Adrenal gland (tissue), 5 donors: Measurements from ENCODE around the gene QPCT.

Experiments
- POLR2A ChIP-seq, 2 donors: fragments of 450-650 bp; IDR thresholded peaks; one replicate each; pipeline ENCODE4 v1.6.1; 2017; ENCODE audit warnings: antibody characterized with exemption in 2 of 2, mild to moderate bottlenecking in 2 of 2, moderate library complexity in 1 of 2
- TF ChIP-seq, protein P1 (sequence below), 6 experiments: fragments of 450-650 bp in 4 of 6; fragments of 200-600 bp in 2 of 6; sonication (generic) in 1 of 6; IDR thresholded peaks; 1 replicate in 5 of 6; 2 replicates in 1 of 6; pipeline versions ENCODE4 v1.5.1 to v1.8.0; 2016 to 2021; ENCODE audit warnings: antibody characterized with exemption in 6 of 6, mild to moderate bottlenecking in 2 of 6, moderate library complexity in 1 of 6
- donor health status: DM: no; HTN: no; CAD: no.

DNA sequence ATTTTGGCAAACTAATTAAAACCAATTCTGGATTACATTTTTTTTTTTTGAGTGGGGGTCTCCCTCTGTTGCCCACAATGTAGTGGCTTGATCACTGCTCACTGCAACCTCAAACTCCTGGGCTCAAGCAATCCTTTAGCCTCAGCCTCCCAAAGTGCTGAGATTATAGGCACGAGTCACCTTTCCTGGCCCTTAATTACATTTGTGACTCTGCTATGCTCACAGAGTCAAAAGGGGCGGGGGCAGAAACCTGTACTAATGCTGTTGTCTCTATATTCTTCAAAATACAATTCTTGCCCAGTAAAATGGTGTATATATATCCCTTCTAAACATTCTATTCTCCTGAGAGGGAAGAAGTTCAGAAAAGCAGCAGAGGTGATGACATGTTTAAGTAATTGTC lies 43.0 kb upstream of the QPCT start:
- TF ChIP-seq POLR2A (IDR thresholded peaks at IDR 0.05), result no peak
- TF ChIP-seq, protein P1, sequence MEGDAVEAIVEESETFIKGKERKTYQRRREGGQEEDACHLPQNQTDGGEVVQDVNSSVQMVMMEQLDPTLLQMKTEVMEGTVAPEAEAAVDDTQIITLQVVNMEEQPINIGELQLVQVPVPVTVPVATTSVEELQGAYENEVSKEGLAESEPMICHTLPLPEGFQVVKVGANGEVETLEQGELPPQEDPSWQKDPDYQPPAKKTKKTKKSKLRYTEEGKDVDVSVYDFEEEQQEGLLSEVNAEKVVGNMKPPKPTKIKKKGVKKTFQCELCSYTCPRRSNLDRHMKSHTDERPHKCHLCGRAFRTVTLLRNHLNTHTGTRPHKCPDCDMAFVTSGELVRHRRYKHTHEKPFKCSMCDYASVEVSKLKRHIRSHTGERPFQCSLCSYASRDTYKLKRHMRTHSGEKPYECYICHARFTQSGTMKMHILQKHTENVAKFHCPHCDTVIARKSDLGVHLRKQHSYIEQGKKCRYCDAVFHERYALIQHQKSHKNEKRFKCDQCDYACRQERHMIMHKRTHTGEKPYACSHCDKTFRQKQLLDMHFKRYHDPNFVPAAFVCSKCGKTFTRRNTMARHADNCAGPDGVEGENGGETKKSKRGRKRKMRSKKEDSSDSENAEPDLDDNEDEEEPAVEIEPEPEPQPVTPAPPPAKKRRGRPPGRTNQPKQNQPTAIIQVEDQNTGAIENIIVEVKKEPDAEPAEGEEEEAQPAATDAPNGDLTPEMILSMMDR (IDR thresholded peaks at IDR 0.05), result no peak
